GM21528 (cell line): ENCODE results near the gene SUSD1.
A peak's percentile ranks its signal among the peaks of the same experiment; 100 is the strongest.

ENCODE experiments used
- ATAC-seq: cut with Tn5 transposase; IDR thresholded peaks from one replicate; pipeline ENCODE4 v1.9.1; 2021; ENCODE audit warnings: mild to moderate bottlenecking, moderate library complexity; ENCODE audit not compliant: unreplicated experiment, low FRiP score

SUSD1 gene

GRCh38 chr9:112174222-112174964, 704 bp downstream of the SUSD1 start:
- peak; percentile 92 for ATAC-seq

- ATAC-seq, result no peak
Observed at GRCh38 chr9:112173489-112174221, 1.4 kb downstream of the SUSD1 start.

GRCh38 chr9:112170968-112171367, 4.1 kb downstream of the SUSD1 start:
- ATAC-seq, result no peak

GRCh38 chr9:112170235-112170634, 4.9 kb downstream of the SUSD1 start:
- ATAC-seq, result no peak

GRCh38 chr9:112169368-112169767, 5.7 kb downstream of the SUSD1 start:
- no peak for ATAC-seq

GRCh38 chr9:112168197-112168596, 6.9 kb downstream of the SUSD1 start:
- no peak for ATAC-seq

- ATAC-seq, result no peak
Observed at GRCh38 chr9:112166176-112167140, 8.6 kb downstream of the SUSD1 start.

GRCh38 chr9:112162621-112163413, 12.3 kb downstream of the SUSD1 start:
- ATAC-seq, result no peak

- ATAC-seq, result no peak
Observed at GRCh38 chr9:112159781-112160180, 15.3 kb downstream of the SUSD1 start.

GRCh38 chr9:112158656-112159367, 16.3 kb downstream of the SUSD1 start:
- no peak for ATAC-seq

- no peak for ATAC-seq
Observed at GRCh38 chr9:112157961-112158360, 17.1 kb downstream of the SUSD1 start.

- no peak for ATAC-seq
Observed at GRCh38 chr9:112157087-112157486, 18.0 kb downstream of the SUSD1 start.

- no peak for ATAC-seq
Observed at GRCh38 chr9:112149211-112149610, 25.9 kb downstream of the SUSD1 start.

GRCh38 chr9:112145886-112146285, 29.2 kb downstream of the SUSD1 start:
- ATAC-seq, result no peak

- ATAC-seq, result no peak
Observed at GRCh38 chr9:112144807-112145206, 30.3 kb downstream of the SUSD1 start.

- ATAC-seq, result no peak
Observed at GRCh38 chr9:112142420-112142819, 32.7 kb downstream of the SUSD1 start.

- peak; percentile 33 for ATAC-seq
Observed at GRCh38 chr9:112140936-112141335, 34.2 kb downstream of the SUSD1 start.

GRCh38 chr9:112137066-112137465, 38.0 kb downstream of the SUSD1 start:
- ATAC-seq, result no peak

GRCh38 chr9:112135706-112136105, 39.4 kb downstream of the SUSD1 start:
- no peak for ATAC-seq
